D721Med (cell line): ENCODE data around the gene HNRNPA3.
"Not testable (repeated sequence)": the region's sequence is repeated elsewhere in the genome, so short reads cannot be mapped to it uniquely, and the experiment has no call there.

Source experiments
- DNase-seq: peaks from one replicate; pipeline ENCODE4 v3.0.0; 2011; ENCODE audit warnings: low spot score; ENCODE audit not compliant: insufficient read length
- FAIRE-seq: peaks from 2 replicates; lab custom pipeline; 2011; peaks lifted over from hg19 to GRCh38; lab: Jason Lieb, UNC
- CTCF ChIP-seq: IDR thresholded peaks from 2 replicates; pipeline ENCODE4 v1.5.1; 2012; ENCODE audit warnings: mild to moderate bottlenecking, control low read depth; ENCODE audit not compliant: insufficient read depth; ENCODE audit errors: missing control alignments

Gene HNRNPA3

GRCh38 chr2:177180269-177181000, 32.2 kb upstream of the HNRNPA3 start:
- no peak for FAIRE-seq

GRCh38 chr2:177183860-177184259, 28.7 kb upstream of the HNRNPA3 start:
- DNase-seq (no peak), FAIRE-seq (no peak)
- no peak for TF ChIP-seq CTCF

More at GRCh38 chr2:177180269-177181000, 32.2 kb upstream of the HNRNPA3 start:
- no peak for DNase-seq
- TF ChIP-seq CTCF: no peak

- DNase-seq (no peak), FAIRE-seq (no peak)
- no peak for TF ChIP-seq CTCF
Observed at GRCh38 chr2:177184606-177185005, 28.0 kb upstream of the HNRNPA3 start.

GRCh38 chr2:177186038-177186437, 26.6 kb upstream of the HNRNPA3 start:
- DNase-seq, FAIRE-seq: not testable (repeated sequence)

GRCh38 chr2:177187631-177188312, 24.8 kb upstream of the HNRNPA3 start:
- DNase-seq (no peak), FAIRE-seq (no peak)
- no peak for TF ChIP-seq CTCF

GRCh38 chr2:177188482-177189469, 23.8 kb upstream of the HNRNPA3 start:
- TF ChIP-seq CTCF: no peak
- FAIRE-seq (no peak), DNase-seq (no peak)

GRCh38 chr2:177190941-177191340, 21.7 kb upstream of the HNRNPA3 start:
- TF ChIP-seq CTCF: no peak
- no peak for DNase-seq
- FAIRE-seq: no peak
